Right lung (tissue), 5 donors: Measurements from ENCODE around the gene ZBTB18. TPM values are rescaled to one million over a fixed set of nuclear protein-coding genes. Genes with fewer than 3 reads are reported as not detected.

Source experiments
- polyA plus RNA-seq, 5 donors: library from polyadenylated mRNA; unstranded; fragments of 120-200 nt; gene quantifications; one replicate each; pipeline versions ENCODE4 v1.2.1 to v1.2.3, GENCODE V29; 2013; ENCODE audit warnings: inconsistent platforms in 1 of 5, low replicate concordance in 1 of 5; ENCODE audit not compliant: insufficient read length in 5 of 5, insufficient read depth in 1 of 5

Gene ZBTB18
- polyA plus RNA-seq, 5 donors, result 12.8 to 16.9 (median 15.6) TPM

Other genes with a start within 250 kb of the ZBTB18 start
- gene AKT3, start 201.0 kb upstream of the ZBTB18 start, polyA plus RNA-seq, result 10 to 100 TPM; 15.9 to 39.2 (median 33.1) TPM